ENCODE results near the gene TMEM175.
"Not testable (repeated sequence)": the region's sequence is repeated elsewhere in the genome, so short reads cannot be mapped to it uniquely, and the experiment has no call there.

The TMEM175 gene

GRCh38 chr4:970854-971520 lies 38.7 kb downstream of the TMEM175 start:
- no peak overlapping the region for H3K4me3 ChIP-seq (ENCODE audit: insufficient read depth, low read depth, low read length, poor library complexity, severe bottlenecking)
- peaks cover 2% of the 10 kb centered on the region for H3K36me3 ChIP-seq (ENCODE audit: control insufficient read depth, insufficient read depth, low read length)
- no peaks in the 10 kb centered on the region for H3K27me3 ChIP-seq (replicated peaks; ENCODE audit: control insufficient read depth, insufficient read depth, low read length, poor library complexity, severe bottlenecking)
- peaks cover 18% of the 10 kb centered on the region for H3K4me1 ChIP-seq (ENCODE audit: control insufficient read depth, insufficient read depth, low read length, poor library complexity, severe bottlenecking)
- H3K27ac ChIP-seq (ENCODE audit: insufficient read depth, low read length, poor library complexity, severe bottlenecking): no peak overlapping the region
- no peaks in the 10 kb centered on the region for H3K9me3 ChIP-seq (ENCODE audit: control insufficient read depth, low read length)
- no peak for DNase-seq

- Histone ChIP-seq H3K27me3 (replicated peaks; ENCODE audit: control insufficient read depth, insufficient read depth, low read length, poor library complexity, severe bottlenecking) (no peaks in the 10 kb centered on the region), H3K4me1 (ENCODE audit: control insufficient read depth, insufficient read depth, low read length, poor library complexity, severe bottlenecking) (peaks cover 18% of the 10 kb centered on the region), H3K36me3 (ENCODE audit: control insufficient read depth, insufficient read depth, low read length) (no peaks in the 10 kb centered on the region), H3K27ac (ENCODE audit: insufficient read depth, low read length, poor library complexity, severe bottlenecking) (no peak overlapping the region), H3K9me3 (ENCODE audit: control insufficient read depth, low read length) (no peaks in the 10 kb centered on the region), H3K4me3 (ENCODE audit: insufficient read depth, low read depth, low read length, poor library complexity, severe bottlenecking) (peak overlapping the region; percentile 88)
- DNase-seq: no peak
Measured at GRCh38 chr4:971666-972500, 39.6 kb downstream of the TMEM175 start.

GRCh38 chr4:972651-973424 lies 40.6 kb downstream of the TMEM175 start:
- Histone ChIP-seq H3K27me3 (replicated peaks; ENCODE audit: control insufficient read depth, insufficient read depth, low read length, poor library complexity, severe bottlenecking) (no peaks in the 10 kb centered on the region), H3K9me3 (ENCODE audit: control insufficient read depth, low read length) (no peaks in the 10 kb centered on the region), H3K36me3 (ENCODE audit: control insufficient read depth, insufficient read depth, low read length) (no peaks in the 10 kb centered on the region), H3K27ac (ENCODE audit: insufficient read depth, low read length, poor library complexity, severe bottlenecking) (no peak overlapping the region), H3K4me1 (ENCODE audit: control insufficient read depth, insufficient read depth, low read length, poor library complexity, severe bottlenecking) (peaks cover 18% of the 10 kb centered on the region), H3K4me3 (ENCODE audit: insufficient read depth, low read depth, low read length, poor library complexity, severe bottlenecking) (peak overlapping the region; percentile 88)
- DNase-seq: peak; percentile 43 to 49 (median 48)

GRCh38 chr4:973431-974397 lies 41.5 kb downstream of the TMEM175 start, which contains the start of gene DGKQ:
Gene DGKQ, minus strand, starts transcription at chr4:973569. Its CDS starts 87 bp downstream, at chr4:973482.
- H3K27ac ChIP-seq (ENCODE audit: insufficient read depth, low read length, poor library complexity, severe bottlenecking): no peak within 1 kb of the TSS

DNA sequence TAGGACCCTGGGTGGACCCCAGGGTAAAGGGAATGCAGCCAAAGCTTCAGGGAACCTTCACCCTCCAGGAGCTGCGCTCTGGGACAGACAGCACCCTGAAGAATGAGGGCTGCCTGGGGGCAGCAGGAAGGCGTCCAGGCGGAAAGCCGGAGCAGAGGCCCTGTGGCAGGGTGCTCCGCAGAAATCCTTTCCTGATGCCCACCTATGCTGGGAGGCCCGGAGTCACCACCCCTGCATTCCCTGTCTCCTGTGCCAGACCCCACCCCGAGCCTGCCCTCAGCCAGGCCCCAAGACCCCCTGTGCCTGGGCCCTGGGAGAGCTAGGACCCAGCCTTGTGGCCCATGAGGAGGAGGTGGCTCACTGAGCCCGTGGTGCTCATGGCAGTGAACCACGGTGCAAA lies 42.4 kb downstream of the TMEM175 start:
- Histone ChIP-seq H3K4me1 (ENCODE audit: control insufficient read depth, insufficient read depth, low read length, poor library complexity, severe bottlenecking) (peaks cover 15% of the 10 kb centered on the region), H3K27me3 (replicated peaks; ENCODE audit: control insufficient read depth, insufficient read depth, low read length, poor library complexity, severe bottlenecking) (no peaks in the 10 kb centered on the region), H3K4me3 (ENCODE audit: insufficient read depth, low read depth, low read length, poor library complexity, severe bottlenecking) (no peak overlapping the region), H3K36me3 (ENCODE audit: control insufficient read depth, insufficient read depth, low read length) (no peaks in the 10 kb centered on the region), H3K9me3 (ENCODE audit: control insufficient read depth, low read length) (no peaks in the 10 kb centered on the region), H3K27ac (ENCODE audit: insufficient read depth, low read length, poor library complexity, severe bottlenecking) (no peak overlapping the region)
- DNase-seq: no peak

More at GRCh38 chr4:973431-974397, 41.5 kb downstream of the TMEM175 start, which contains the start of gene DGKQ:
- H3K4me3 ChIP-seq (ENCODE audit: insufficient read depth, low read depth, low read length, poor library complexity, severe bottlenecking): peak within 1 kb of the TSS; percentile 88
- H3K27me3 ChIP-seq (replicated peaks; ENCODE audit: control insufficient read depth, insufficient read depth, low read length, poor library complexity, severe bottlenecking): no peaks in the 10 kb centered on the region
- no peaks in the 10 kb centered on the region for H3K36me3 ChIP-seq (ENCODE audit: control insufficient read depth, insufficient read depth, low read length)
- peak; percentile 86 to 90 (median 87) for DNase-seq
- H3K9me3 ChIP-seq (ENCODE audit: control insufficient read depth, low read length): no peaks in the 10 kb centered on the region
- peaks cover 15% of the 10 kb centered on the region for H3K4me1 ChIP-seq (ENCODE audit: control insufficient read depth, insufficient read depth, low read length, poor library complexity, severe bottlenecking)

GRCh38 chr4:976016-976415 lies 43.8 kb downstream of the TMEM175 start:
- not testable (repeated sequence) for H3K4me3 ChIP-seq (ENCODE audit: insufficient read depth, low read depth, low read length, poor library complexity, severe bottlenecking); DNase-seq; H3K27ac ChIP-seq (ENCODE audit: insufficient read depth, low read length, poor library complexity, severe bottlenecking); H3K27me3 ChIP-seq (replicated peaks; ENCODE audit: control insufficient read depth, insufficient read depth, low read length, poor library complexity, severe bottlenecking); H3K9me3 ChIP-seq (ENCODE audit: control insufficient read depth, low read length); H3K36me3 ChIP-seq (ENCODE audit: control insufficient read depth, insufficient read depth, low read length)
- H3K4me1 ChIP-seq (ENCODE audit: control insufficient read depth, insufficient read depth, low read length, poor library complexity, severe bottlenecking): peaks cover 15% of the 10 kb centered on the region

GRCh38 chr4:978957-979701 lies 46.9 kb downstream of the TMEM175 start:
- Histone ChIP-seq H3K9me3 (ENCODE audit: control insufficient read depth, low read length) (no peaks in the 10 kb centered on the region), H3K27ac (ENCODE audit: insufficient read depth, low read length, poor library complexity, severe bottlenecking) (no peak overlapping the region), H3K4me1 (ENCODE audit: control insufficient read depth, insufficient read depth, low read length, poor library complexity, severe bottlenecking) (no peaks in the 10 kb centered on the region), H3K27me3 (replicated peaks; ENCODE audit: control insufficient read depth, insufficient read depth, low read length, poor library complexity, severe bottlenecking) (no peaks in the 10 kb centered on the region), H3K4me3 (ENCODE audit: insufficient read depth, low read depth, low read length, poor library complexity, severe bottlenecking) (no peak overlapping the region), H3K36me3 (ENCODE audit: control insufficient read depth, insufficient read depth, low read length) (no peaks in the 10 kb centered on the region)
- no peak for DNase-seq

DNA sequence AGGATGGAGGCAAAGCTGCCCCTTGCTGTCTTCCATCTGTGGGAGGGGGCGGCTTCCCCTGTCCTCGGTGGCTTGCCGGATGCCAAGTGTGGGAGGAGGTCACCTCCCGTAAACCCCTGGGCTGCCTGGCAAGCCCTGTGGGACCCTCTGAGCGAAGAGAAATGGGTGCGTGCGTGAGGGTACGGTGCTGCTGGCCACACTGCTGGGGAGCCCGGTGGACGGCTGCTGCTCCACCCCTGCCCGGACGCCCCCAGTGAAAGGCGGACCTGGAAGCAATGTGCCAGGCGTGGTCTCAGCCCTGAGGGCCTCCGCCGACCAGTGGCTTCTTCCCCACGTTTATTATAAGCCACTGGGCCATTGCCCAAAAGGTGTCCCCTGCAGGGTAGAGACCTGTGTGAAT lies 50.0 kb downstream of the TMEM175 start:
- no peak overlapping the region for H3K27ac ChIP-seq (ENCODE audit: insufficient read depth, low read length, poor library complexity, severe bottlenecking)
- no peaks in the 10 kb centered on the region for H3K9me3 ChIP-seq (ENCODE audit: control insufficient read depth, low read length)
- no peaks in the 10 kb centered on the region for H3K27me3 ChIP-seq (replicated peaks; ENCODE audit: control insufficient read depth, insufficient read depth, low read length, poor library complexity, severe bottlenecking)
- H3K4me1 ChIP-seq (ENCODE audit: control insufficient read depth, insufficient read depth, low read length, poor library complexity, severe bottlenecking): peaks cover 9% of the 10 kb centered on the region
- no peak overlapping the region for H3K4me3 ChIP-seq (ENCODE audit: insufficient read depth, low read depth, low read length, poor library complexity, severe bottlenecking)
- no peaks in the 10 kb centered on the region for H3K36me3 ChIP-seq (ENCODE audit: control insufficient read depth, insufficient read depth, low read length)
- no peak for DNase-seq
